Measurements from ENCODE around the gene ATXN7L3.
"Not testable (repeated sequence)": the region's sequence is repeated elsewhere in the genome, so short reads cannot be mapped to it uniquely, and the experiment has no call there.

Gene ATXN7L3

DNA sequence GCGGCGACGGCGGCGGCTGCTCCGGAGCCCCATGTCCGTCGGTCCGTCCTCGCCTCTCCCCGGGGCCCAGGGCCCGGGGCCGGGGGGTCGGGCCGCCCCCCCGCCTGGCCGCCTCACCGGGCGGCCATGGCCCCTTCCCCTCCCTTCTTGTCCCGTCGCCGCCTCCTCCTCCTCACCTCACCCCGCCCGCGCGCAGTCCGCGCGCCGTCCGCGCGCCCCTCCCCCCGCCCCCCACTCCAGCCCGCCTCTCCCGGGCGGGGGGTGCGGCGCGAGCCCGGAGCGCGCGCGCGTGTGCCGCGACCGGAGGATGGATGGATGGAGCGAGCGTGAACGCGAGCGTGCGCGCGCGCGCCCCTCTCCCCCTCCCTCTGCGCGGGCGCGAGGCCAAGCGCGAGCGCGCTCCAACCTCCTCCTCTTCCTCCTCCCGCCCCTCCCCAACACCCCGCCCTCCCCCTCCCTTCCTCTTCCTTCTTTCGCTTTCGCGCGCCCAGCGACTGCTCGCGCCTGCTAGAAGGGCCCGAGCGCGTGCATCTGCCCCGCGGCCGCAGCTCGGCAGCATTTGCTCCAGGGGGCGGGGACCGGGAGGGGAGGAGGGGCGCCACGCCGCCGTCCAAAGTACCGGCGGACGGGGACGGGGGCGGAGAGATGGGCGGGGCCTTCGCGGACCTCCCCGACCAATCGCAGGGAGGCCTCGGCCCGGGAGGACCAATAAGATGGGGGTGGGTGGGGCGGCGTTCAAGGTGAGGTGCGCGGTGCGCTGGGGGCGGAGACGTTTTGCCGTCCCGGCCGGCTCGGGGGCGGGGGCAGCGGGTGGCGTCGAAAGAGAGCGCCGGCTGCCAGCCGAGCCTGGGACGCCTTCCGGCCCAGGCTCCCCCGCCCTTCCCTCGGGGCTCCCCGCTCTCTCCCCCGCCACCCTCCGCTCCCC lies at the start of gene ATXN7L3:
Gene ATXN7L3 (minus strand): TSS at position 332 of the 925 bp plus-strand sequence. CDS start 1,814 bp downstream, outside the sequence.
- peak; percentile 97 for DNase-seq (ENCODE audit: extremely low spot score)
- no peak for TF ChIP-seq BHLHE40 (IDR thresholded peaks at IDR 0.05; ENCODE audit: borderline replicate concordance)
- TF ChIP-seq LEF1 (IDR thresholded peaks at IDR 0.05; ENCODE audit: borderline replicate concordance) = no peak
- no peak for TF ChIP-seq FOXA1 (IDR thresholded peaks at IDR 0.05)
- TF ChIP-seq L3MBTL2 (conservative IDR thresholded peaks at IDR 0.05) = no peak
- TF ChIP-seq FOXK2 (IDR thresholded peaks at IDR 0.05) = no peak
- no peak for TF ChIP-seq ELF4 (IDR thresholded peaks at IDR 0.05)
- CTCF ChIA-PET = no interaction called here
- POLR2A ChIA-PET = interaction anchor here (1.0 to 6.1 kb wide), 6 partner anchors 10 to 123 kb away, joined by 3 to 31 read pairs (median 9); partner anchors contain the start of genes HDAC5, TMUB2 and UBTF

DNA sequence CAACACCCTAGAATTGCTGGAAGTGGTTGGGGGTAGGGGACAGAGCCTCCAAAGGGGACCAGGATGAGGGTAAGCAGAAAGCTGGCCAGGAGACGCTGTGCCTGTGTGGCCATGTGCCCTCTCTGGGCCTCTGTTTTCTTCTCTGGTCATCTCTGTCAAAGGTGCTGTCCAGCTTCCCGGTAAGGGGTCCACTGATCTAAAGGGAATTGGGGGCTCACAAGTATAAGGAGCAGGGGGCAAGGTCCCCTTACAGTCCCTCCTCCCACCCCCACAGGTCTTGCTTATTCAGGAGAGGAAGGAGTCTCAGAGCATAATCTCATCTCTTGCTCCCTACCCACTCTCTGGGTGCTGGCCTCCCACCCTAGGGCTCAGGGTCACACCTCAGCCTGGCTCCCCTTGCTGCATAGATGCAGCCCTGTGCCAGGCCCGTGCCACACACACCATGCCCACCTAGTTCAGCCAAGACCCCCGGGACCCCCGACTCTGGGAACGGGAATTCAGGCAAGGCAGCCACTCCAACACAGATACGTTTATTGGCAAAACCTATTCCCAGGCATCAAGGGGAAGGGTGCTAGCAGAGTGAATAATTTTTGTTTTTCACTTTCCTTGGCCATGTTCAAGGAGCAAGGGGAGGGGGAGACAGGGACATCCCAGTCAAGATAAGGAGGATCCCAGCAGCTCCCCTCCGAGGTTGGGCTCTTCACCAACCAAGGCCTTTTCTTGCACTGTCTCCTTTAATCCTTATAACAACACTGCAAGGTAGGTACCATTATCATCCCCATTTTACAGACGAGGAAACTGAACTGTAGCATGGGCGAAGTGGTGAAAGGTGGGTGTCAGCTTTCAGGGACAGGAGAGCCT lies 48.4 kb upstream of the ATXN7L3 start:
- TF ChIP-seq SUZ12 (IDR thresholded peaks at IDR 0.05) = no peak
- no peak for TF ChIP-seq CTBP1 (IDR thresholded peaks at IDR 0.05; ENCODE audit: borderline replicate concordance)
- no peak for TF ChIP-seq NFRKB (IDR thresholded peaks at IDR 0.05)
- no peak for TF ChIP-seq HDGF (IDR thresholded peaks at IDR 0.05; ENCODE audit: borderline replicate concordance)
- TF ChIP-seq ARNT (IDR thresholded peaks at IDR 0.05) = no peak
- no peak for TF ChIP-seq FOXM1 (IDR thresholded peaks at IDR 0.05; ENCODE audit: borderline replicate concordance)
- TF ChIP-seq SP1 (IDR thresholded peaks at IDR 0.05) = no peak
- no peak for TF ChIP-seq LEF1 (IDR thresholded peaks at IDR 0.05; ENCODE audit: borderline replicate concordance)
- TF ChIP-seq ZNF384 (IDR thresholded peaks at IDR 0.05) = no peak
- TF ChIP-seq TARDBP (IDR thresholded peaks at IDR 0.05) = no peak
- TF ChIP-seq, protein P1, sequence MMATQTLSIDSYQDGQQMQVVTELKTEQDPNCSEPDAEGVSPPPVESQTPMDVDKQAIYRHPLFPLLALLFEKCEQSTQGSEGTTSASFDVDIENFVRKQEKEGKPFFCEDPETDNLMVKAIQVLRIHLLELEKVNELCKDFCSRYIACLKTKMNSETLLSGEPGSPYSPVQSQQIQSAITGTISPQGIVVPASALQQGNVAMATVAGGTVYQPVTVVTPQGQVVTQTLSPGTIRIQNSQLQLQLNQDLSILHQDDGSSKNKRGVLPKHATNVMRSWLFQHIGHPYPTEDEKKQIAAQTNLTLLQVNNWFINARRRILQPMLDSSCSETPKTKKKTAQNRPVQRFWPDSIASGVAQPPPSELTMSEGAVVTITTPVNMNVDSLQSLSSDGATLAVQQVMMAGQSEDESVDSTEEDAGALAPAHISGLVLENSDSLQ (IDR thresholded peaks at IDR 0.05) = no peak
- no peak for TF ChIP-seq BHLHE40 (IDR thresholded peaks at IDR 0.05; ENCODE audit: borderline replicate concordance)
- TF ChIP-seq FOXK2 (IDR thresholded peaks at IDR 0.05) = no peak
- TF ChIP-seq FOXA1 (IDR thresholded peaks at IDR 0.05) = no peak
- TF ChIP-seq ELF4 (IDR thresholded peaks at IDR 0.05) = no peak
- TF ChIP-seq L3MBTL2 (conservative IDR thresholded peaks at IDR 0.05) = no peak
- DNase-seq (ENCODE audit: extremely low spot score) = no peak
- POLR2A ChIA-PET = no interaction called here
- CTCF ChIA-PET = interaction anchor here (0.5 kb wide), 1 partner anchor 239 kb away, joined by 3 read pairs; no protein-coding TSS in a partner anchor

DNA sequence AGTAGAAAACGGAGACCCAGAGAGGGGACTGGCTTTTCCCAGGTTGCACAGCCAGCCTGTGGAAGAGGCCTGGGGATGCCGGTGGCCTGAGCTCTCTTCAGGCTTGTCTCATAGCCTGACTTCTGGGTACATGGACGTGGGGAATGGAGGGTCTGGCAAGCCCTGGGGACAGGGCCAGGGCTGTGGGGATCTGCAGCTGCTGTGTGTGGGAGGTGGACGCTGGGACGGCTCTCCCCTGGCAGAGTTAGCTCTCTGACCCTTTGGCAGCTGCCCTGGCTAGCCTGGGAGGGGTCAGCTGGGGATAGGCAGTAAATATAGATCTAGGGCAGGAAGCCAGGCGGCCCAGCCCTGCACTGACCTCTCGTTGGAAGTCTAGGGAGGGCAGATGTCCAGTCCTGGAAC lies 47.8 kb upstream of the ATXN7L3 start:
- POLR2A ChIA-PET = interaction anchor here (0.7 to 1.1 kb wide), 2 partner anchors 9 to 11 kb away, joined by 3 read pairs; no protein-coding TSS in a partner anchor
- TF ChIP-seq L3MBTL2 (conservative IDR thresholded peaks at IDR 0.05) (no peak), FOXK2 (IDR thresholded peaks at IDR 0.05) (no peak), LEF1 (IDR thresholded peaks at IDR 0.05; ENCODE audit: borderline replicate concordance) (no peak), SUZ12 (IDR thresholded peaks at IDR 0.05) (no peak), ARNT (IDR thresholded peaks at IDR 0.05) (no peak), SP1 (IDR thresholded peaks at IDR 0.05) (no peak), FOXM1 (IDR thresholded peaks at IDR 0.05; ENCODE audit: borderline replicate concordance) (no peak), ZNF384 (IDR thresholded peaks at IDR 0.05) (no peak), TARDBP (IDR thresholded peaks at IDR 0.05) (no peak), HDGF (IDR thresholded peaks at IDR 0.05; ENCODE audit: borderline replicate concordance) (no peak), CTBP1 (IDR thresholded peaks at IDR 0.05; ENCODE audit: borderline replicate concordance) (no peak)
- CTCF ChIA-PET = no interaction called here
- no peak for DNase-seq (ENCODE audit: extremely low spot score)

- no peak for TF ChIP-seq BHLHE40 (IDR thresholded peaks at IDR 0.05; ENCODE audit: borderline replicate concordance)
- TF ChIP-seq LEF1 (IDR thresholded peaks at IDR 0.05; ENCODE audit: borderline replicate concordance) = no peak
- no peak for TF ChIP-seq TARDBP (IDR thresholded peaks at IDR 0.05)
- TF ChIP-seq L3MBTL2 (conservative IDR thresholded peaks at IDR 0.05) = no peak
- no peak for TF ChIP-seq SP1 (IDR thresholded peaks at IDR 0.05)
- TF ChIP-seq FOXM1 (IDR thresholded peaks at IDR 0.05; ENCODE audit: borderline replicate concordance) = no peak
- TF ChIP-seq FOXA1 (IDR thresholded peaks at IDR 0.05) = no peak
- no peak for TF ChIP-seq ARNT (IDR thresholded peaks at IDR 0.05)
- TF ChIP-seq NFRKB (IDR thresholded peaks at IDR 0.05) = no peak
- TF ChIP-seq HDGF (IDR thresholded peaks at IDR 0.05; ENCODE audit: borderline replicate concordance) = no peak
- TF ChIP-seq SUZ12 (IDR thresholded peaks at IDR 0.05) = no peak
- no peak for TF ChIP-seq FOXK2 (IDR thresholded peaks at IDR 0.05)
- TF ChIP-seq, protein P1 (IDR thresholded peaks at IDR 0.05) = no peak
- TF ChIP-seq CTBP1 (IDR thresholded peaks at IDR 0.05; ENCODE audit: borderline replicate concordance) = no peak
- TF ChIP-seq ELF4 (IDR thresholded peaks at IDR 0.05) = no peak
- no peak for DNase-seq (ENCODE audit: extremely low spot score)
- ChIA-PET CTCF (no interaction called here), POLR2A (no interaction called here)
Measured at GRCh38 chr17:44241106-44241624, 41.5 kb upstream of the ATXN7L3 start.

DNA sequence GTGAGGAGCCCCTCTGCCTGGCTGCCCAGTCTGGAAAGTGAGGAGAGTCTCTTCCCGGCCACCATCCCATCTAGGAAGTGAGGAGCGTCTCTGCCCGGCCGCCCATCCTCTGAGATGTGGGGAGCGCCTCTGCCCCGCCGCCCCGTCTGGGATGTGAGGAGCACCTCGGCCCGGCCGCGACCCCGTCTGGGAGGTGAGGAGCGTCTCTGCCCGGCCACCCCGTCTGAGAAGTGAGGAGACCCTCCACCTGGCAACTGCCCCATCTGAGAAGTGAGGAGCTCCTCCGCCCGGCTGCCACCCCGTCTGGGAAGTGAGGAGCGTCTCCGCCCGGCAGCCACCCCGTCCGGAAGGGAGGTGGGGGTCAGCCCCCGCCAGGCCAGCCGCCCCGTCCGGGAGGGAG lies 38.2 kb upstream of the ATXN7L3 start:
- CTCF ChIA-PET; POLR2A ChIA-PET; DNase-seq (ENCODE audit: extremely low spot score): not testable (repeated sequence)

Data from HEK293T (cell line).